Muscle layer of duodenum (tissue), 2 donors: Measurements from ENCODE around the gene HAUS3.

ENCODE experiments used
- H3K27ac ChIP-seq: one replicate; pipeline ENCODE4 v1.7.0; 2013; ENCODE audit warnings: mild to moderate bottlenecking, low read length
- H3K27me3 ChIP-seq: one replicate; pipeline ENCODE4 v1.7.0; 2013; ENCODE audit warnings: low read depth, mild to moderate bottlenecking, control low read depth, low read length
- H3K36me3 ChIP-seq, 2 donors: one replicate each; pipeline ENCODE4 v1.7.0; 2013; ENCODE audit warnings: low read length in 2 of 2, control low read depth in 1 of 2, mild to moderate bottlenecking in 1 of 2; ENCODE audit not compliant: insufficient read depth in 2 of 2, control insufficient read depth in 1 of 2
- H3K4me1 ChIP-seq, 2 donors: one replicate each; pipeline ENCODE4 v1.7.0; 2013; ENCODE audit warnings: low read length in 2 of 2, mild to moderate bottlenecking in 2 of 2, control low read depth in 1 of 2, moderate library complexity in 1 of 2; ENCODE audit not compliant: insufficient read depth in 2 of 2, control insufficient read depth in 1 of 2
- H3K4me3 ChIP-seq, 2 donors: one replicate each; pipeline ENCODE4 v1.7.0; 2013; ENCODE audit warnings: low read length in 2 of 2, low read depth in 1 of 2, mild to moderate bottlenecking in 1 of 2
- H3K9me3 ChIP-seq, 2 donors: one replicate each; pipeline ENCODE4 v1.7.0; 2013; ENCODE audit warnings: low read length in 2 of 2, control low read depth in 1 of 2, mild to moderate bottlenecking in 1 of 2; ENCODE audit not compliant: control insufficient read depth in 1 of 2
- donor health status: healthy.

HAUS3 gene

DNA sequence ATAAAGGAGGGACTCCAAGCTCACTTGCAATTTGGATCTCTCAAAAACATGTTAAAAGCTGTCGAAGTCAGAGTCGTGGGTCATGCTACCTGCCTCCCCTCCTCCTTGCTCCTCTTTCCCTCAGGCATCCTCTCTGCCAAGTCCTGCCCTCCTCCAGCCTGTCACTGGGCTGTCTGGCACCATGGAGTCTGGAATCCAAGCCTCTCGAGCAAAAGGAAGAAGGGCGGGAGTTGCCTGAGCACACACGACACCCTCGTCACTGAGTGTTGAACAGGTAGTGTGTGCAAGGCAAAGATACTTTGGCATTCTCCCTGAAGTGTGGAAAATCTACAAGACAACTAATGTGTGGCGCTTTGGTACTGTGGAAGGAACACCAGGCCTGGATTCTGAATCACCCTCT is 62.2 kb downstream of the HAUS3 start:
- no peak overlapping the region for H3K27ac ChIP-seq
- H3K27me3 ChIP-seq = no peaks in the 10 kb centered on the region
- H3K4me3 ChIP-seq = no peak overlapping the region
- H3K9me3 ChIP-seq = no peaks in the 10 kb centered on the region
- H3K4me1 ChIP-seq = no peaks in the 10 kb centered on the region
- H3K36me3 ChIP-seq = no peaks in the 10 kb centered on the region

- H3K36me3 ChIP-seq = no peaks in the 10 kb centered on the region
- H3K9me3 ChIP-seq = no peaks in the 10 kb centered on the region
- H3K27me3 ChIP-seq = no peaks in the 10 kb centered on the region
- no peaks in the 10 kb centered on the region for H3K4me1 ChIP-seq
- H3K4me3 ChIP-seq = no peak overlapping the region
- no peak overlapping the region for H3K27ac ChIP-seq
Observed at GRCh38 chr4:2178986-2179385, 62.9 kb downstream of the HAUS3 start.
